Thyroid gland (tissue), 4 donors: ENCODE results near the gene ODC1. TPM values are rescaled to one million over a fixed set of nuclear protein-coding genes. Genes with fewer than 3 reads are reported as not detected.
A peak's percentile ranks its signal among the peaks of the same experiment; 100 is the strongest.

Source experiments
- DNase-seq, 2 donors: peaks; one replicate each; pipeline ENCODE4 v3.0.0-alpha.2; 2019
- H3K27ac ChIP-seq, 3 donors: fragments of 200-600 bp; sonication (generic); 1 replicate in 2 of 3; 2 replicates in 1 of 3; pipeline ENCODE4 v1.5.1; 2016 to 2019; ENCODE audit warnings: mild to moderate bottlenecking in 1 of 3, moderate library complexity in 1 of 3
- H3K27me3 ChIP-seq: fragments of 200-600 bp; sonication (generic); one replicate; pipeline ENCODE4 v1.5.1; 2019
- H3K36me3 ChIP-seq, 2 donors: fragments of 200-600 bp; sonication (generic); one replicate each; pipeline ENCODE4 v1.5.1; 2016 to 2019
- H3K4me1 ChIP-seq, 2 donors: fragments of 200-600 bp; sonication (generic); one replicate each; pipeline ENCODE4 v1.5.1; 2017 to 2019
- H3K4me3 ChIP-seq, 3 donors: fragments of 200-600 bp; sonication (generic); replicated peaks in 1 of 3; 1 replicate in 2 of 3; 2 replicates in 1 of 3; pipeline ENCODE4 v1.5.1; 2016; ENCODE audit warnings: mild to moderate bottlenecking in 1 of 3
- H3K9me3 ChIP-seq: fragments of 200-600 bp; sonication (generic); one replicate; pipeline ENCODE4 v1.5.1; 2017
- POLR2A ChIP-seq, 2 donors: fragments of 450-650 bp; IDR thresholded peaks; one replicate each; pipeline ENCODE4 v1.6.1; 2017; ENCODE audit warnings: antibody characterized with exemption in 2 of 2, mild to moderate bottlenecking in 2 of 2, moderate library complexity in 1 of 2
- WGBS, 2 donors: methylation state at CpG; one replicate each; pipeline ENCODE4 v1.1.5; 2017; 5-methylcytosine and 5-hydroxymethylcytosine counted together
- intact Hi-C: fragments of 100-400 bp; cut with DNase I; formaldehyde crosslinking; loops from one replicate; pipeline ENCODE4 v1.15.1; 2023
- total RNA-seq, 4 donors: library from RNA; depleted of rRNA; stranded (reverse); fragments of >200 nt; gene quantifications; one replicate each; pipeline ENCODE4 v1.2.3, GENCODE V29; 2016
- TF ChIP-seq, protein P1 (sequence below), 6 experiments: fragments of 200-600 bp in 3 of 6; fragments of 450-650 bp in 3 of 6; sonication (generic) in 3 of 6; IDR thresholded peaks; one replicate each; pipeline ENCODE4 v1.5.1; 2016 to 2019; ENCODE audit warnings: antibody characterized with exemption in 6 of 6, mild to moderate bottlenecking in 2 of 6, inconsistent platforms in 1 of 6, moderate library complexity in 1 of 6

The ODC1 gene
- total RNA-seq, 4 donors from 2014 or later, result 72.0 to 126 (median 84.9) TPM

GRCh38 chr2:10434886-10435819, 13.0 kb downstream of the ODC1 start:
- Histone ChIP-seq H3K27ac (no peak overlapping the region), H3K36me3 (peaks cover 6 to 7% of the 10 kb centered on the region in 2 donors), H3K9me3 (no peaks in the 10 kb centered on the region), H3K27me3 (no peaks in the 10 kb centered on the region), H3K4me1 (peaks cover 5 to 10% of the 10 kb centered on the region in 2 donors), H3K4me3 (no peak overlapping the region)
- DNase-seq, result peak; percentile 70
- intact Hi-C loops, result loop anchor here (2.0 to 10.0 kb wide), 4 partner anchors 293 to 630 kb away; no protein-coding TSS in a partner anchor
- TF ChIP-seq POLR2A (IDR thresholded peaks at IDR 0.05), result no peak
- TF ChIP-seq, protein P1, sequence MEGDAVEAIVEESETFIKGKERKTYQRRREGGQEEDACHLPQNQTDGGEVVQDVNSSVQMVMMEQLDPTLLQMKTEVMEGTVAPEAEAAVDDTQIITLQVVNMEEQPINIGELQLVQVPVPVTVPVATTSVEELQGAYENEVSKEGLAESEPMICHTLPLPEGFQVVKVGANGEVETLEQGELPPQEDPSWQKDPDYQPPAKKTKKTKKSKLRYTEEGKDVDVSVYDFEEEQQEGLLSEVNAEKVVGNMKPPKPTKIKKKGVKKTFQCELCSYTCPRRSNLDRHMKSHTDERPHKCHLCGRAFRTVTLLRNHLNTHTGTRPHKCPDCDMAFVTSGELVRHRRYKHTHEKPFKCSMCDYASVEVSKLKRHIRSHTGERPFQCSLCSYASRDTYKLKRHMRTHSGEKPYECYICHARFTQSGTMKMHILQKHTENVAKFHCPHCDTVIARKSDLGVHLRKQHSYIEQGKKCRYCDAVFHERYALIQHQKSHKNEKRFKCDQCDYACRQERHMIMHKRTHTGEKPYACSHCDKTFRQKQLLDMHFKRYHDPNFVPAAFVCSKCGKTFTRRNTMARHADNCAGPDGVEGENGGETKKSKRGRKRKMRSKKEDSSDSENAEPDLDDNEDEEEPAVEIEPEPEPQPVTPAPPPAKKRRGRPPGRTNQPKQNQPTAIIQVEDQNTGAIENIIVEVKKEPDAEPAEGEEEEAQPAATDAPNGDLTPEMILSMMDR (IDR thresholded peaks at IDR 0.05), result peak; percentile 88 to 98 (median 94)
- WGBS, 2 donors, result 20 to 37% methylated on average over 9 to 22 of the region's 28 CpGs

DNA sequence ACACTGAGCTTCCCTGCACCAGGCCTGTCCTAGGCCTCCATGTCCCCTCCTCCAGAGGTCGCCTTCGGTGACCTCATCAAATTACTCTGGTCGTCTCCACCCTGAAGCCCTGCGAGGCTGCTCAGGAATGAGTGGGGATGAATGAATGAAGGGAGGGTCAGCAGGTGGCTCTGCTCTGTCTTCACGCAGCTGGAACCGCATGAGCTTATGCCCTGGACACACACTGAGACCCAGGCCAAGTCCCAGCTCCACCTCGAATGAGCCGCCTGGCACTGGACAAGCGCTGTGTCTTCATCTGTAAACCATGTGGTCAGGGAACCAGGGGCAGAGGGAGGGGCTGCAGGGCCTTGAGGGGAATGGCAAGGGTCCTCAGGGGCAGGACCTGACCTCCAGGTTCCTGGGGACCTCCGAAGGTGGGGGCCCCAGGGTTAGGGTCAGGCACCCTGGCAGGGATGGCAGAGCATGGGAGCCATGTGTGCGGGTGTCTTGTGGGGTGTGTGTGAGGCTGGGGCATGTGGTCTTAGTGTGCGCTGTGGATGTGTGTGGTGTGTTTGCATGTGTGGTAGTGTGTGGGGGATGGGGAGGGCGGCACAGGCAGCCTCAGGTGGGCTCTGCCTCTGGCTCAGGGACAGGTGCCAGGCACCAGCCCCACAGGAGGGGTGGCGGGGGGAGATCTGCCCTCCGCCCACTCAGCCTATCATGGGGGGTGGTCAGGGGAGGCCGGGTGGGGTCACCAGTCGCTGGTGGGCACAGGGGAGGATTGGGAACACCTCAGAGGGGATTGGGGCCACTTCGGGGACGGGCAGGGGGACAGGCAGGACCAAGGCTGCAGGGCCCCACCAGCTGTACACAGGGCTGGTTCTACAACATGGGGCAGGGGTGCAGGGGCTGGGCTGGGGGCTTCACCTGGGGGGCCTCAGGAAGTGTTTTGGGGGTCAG, 13.9 kb downstream of the ODC1 start:
- Histone ChIP-seq H3K27me3 (no peaks in the 10 kb centered on the region), H3K27ac (no peak overlapping the region), H3K4me1 (peaks cover 5 to 10% of the 10 kb centered on the region in 2 donors), H3K36me3 (no peaks in the 10 kb centered on the region), H3K4me3 (no peak overlapping the region), H3K9me3 (no peaks in the 10 kb centered on the region)
- 85 to 92% methylated on average over 12 to 17 of the region's 19 CpGs for WGBS, 2 donors
- TF ChIP-seq, protein P1 (IDR thresholded peaks at IDR 0.05), result no peak
- TF ChIP-seq POLR2A (IDR thresholded peaks at IDR 0.05), result no peak
- no peak for DNase-seq
- intact Hi-C loops, result loop anchor here (2.0 to 10.0 kb wide), 3 partner anchors 292 to 629 kb away; no protein-coding TSS in a partner anchor

DNA sequence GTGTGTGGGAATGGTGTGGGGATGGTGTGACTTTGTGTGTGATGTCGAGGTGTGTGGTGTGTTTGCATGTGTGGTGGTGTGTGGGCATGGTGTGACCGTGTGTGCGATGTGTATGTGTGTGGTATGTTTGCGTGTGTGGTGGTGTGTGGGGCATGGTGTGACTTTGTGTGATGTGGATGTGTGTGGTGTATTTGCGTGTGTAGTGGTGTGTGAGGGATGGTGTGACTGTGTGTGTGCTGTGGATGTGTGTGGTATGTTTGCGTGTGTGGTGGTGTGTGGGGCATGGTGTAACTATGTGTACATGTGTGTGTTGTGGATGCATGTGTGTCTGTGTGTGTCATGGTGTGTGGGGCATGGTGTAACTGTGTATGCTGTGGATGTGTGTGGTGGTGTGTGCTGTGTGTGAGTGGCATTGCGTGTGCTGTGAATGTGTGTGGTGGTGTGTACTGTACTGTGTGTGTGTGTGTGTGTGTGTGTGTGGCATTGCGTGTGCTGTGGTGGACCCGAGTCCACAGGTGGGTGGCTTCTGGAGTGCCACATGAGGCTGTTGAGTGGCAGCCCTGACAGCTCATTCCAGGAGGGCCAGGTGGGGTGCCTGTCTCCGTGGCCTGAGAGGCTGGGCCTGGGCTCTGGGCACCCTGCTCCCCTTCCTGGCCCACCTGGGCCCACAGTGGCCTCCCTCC, 14.7 kb downstream of the ODC1 start:
- WGBS, 2 donors, result 82 to 87% methylated on average over 10 of the region's 10 CpGs
- peaks cover 5 to 10% of the 10 kb centered on the region in 2 donors for H3K4me1 ChIP-seq
- TF ChIP-seq POLR2A (IDR thresholded peaks at IDR 0.05), result no peak
- TF ChIP-seq, protein P1 (IDR thresholded peaks at IDR 0.05), result no peak

GRCh38 chr2:10432311-10433181, 15.6 kb downstream of the ODC1 start:
- Histone ChIP-seq H3K4me3 (peak overlapping the region in 1 of 3 donors; percentile 26), H3K27me3 (no peaks in the 10 kb centered on the region), H3K9me3 (no peaks in the 10 kb centered on the region), H3K27ac (no peak overlapping the region), H3K36me3 (no peaks in the 10 kb centered on the region), H3K4me1 (peaks cover 5 to 10% of the 10 kb centered on the region in 2 donors)
- 19 to 31% methylated on average over 14 to 17 of the region's 49 CpGs for WGBS, 2 donors
- TF ChIP-seq, protein P1 (IDR thresholded peaks at IDR 0.05), result no peak
- DNase-seq, result peak; percentile 24 to 51
- intact Hi-C loops, result loop anchor here (5.0 to 10.0 kb wide), 2 partner anchors 290 to 628 kb away; no protein-coding TSS in a partner anchor

More for the DNA sequence above, 14.7 kb downstream of the ODC1 start:
- Histone ChIP-seq H3K27ac (no peak overlapping the region), H3K4me3 (no peak overlapping the region), H3K27me3 (no peaks in the 10 kb centered on the region), H3K36me3 (no peaks in the 10 kb centered on the region), H3K9me3 (no peaks in the 10 kb centered on the region)
- intact Hi-C loops, result loop anchor here (5.0 to 10.0 kb wide), 2 partner anchors 291 to 629 kb away; no protein-coding TSS in a partner anchor
- DNase-seq, result no peak
